Muscle layer of colon (tissue), 2 donors: ENCODE measurements around the gene TLDC2.

Experiments used
- H3K27ac ChIP-seq: one replicate; pipeline ENCODE4 v1.7.0; 2013; ENCODE audit warnings: low read depth, mild to moderate bottlenecking, low read length, moderate library complexity
- H3K27me3 ChIP-seq, 2 donors: one replicate each; pipeline ENCODE4 v1.7.0; 2013; ENCODE audit warnings: low read length in 2 of 2, mild to moderate bottlenecking in 2 of 2; ENCODE audit not compliant: insufficient read depth in 2 of 2, control insufficient read depth in 1 of 2
- H3K36me3 ChIP-seq: one replicate; pipeline ENCODE4 v1.7.0; 2013; ENCODE audit warnings: mild to moderate bottlenecking, low read length; ENCODE audit not compliant: insufficient read depth
- H3K4me1 ChIP-seq: one replicate; pipeline ENCODE4 v1.7.0; 2013; ENCODE audit warnings: mild to moderate bottlenecking, low read length; ENCODE audit not compliant: insufficient read depth
- H3K4me3 ChIP-seq, 2 donors: one replicate each; pipeline ENCODE4 v1.7.0; 2013; ENCODE audit warnings: low read length in 2 of 2, low read depth in 1 of 2, mild to moderate bottlenecking in 1 of 2, moderate library complexity in 1 of 2
- H3K9ac ChIP-seq: one replicate; pipeline ENCODE4 v1.7.0; 2013; ENCODE audit warnings: low read length
- H3K9me3 ChIP-seq: one replicate; pipeline ENCODE4 v1.7.0; 2013; ENCODE audit warnings: mild to moderate bottlenecking, low read length
- donor health status: abdominal sarcoma.
- donor health status: Adenocarcinoma of cecum.

Gene TLDC2

GRCh38 chr20:36876473-36876833 is 515 bp downstream of the TLDC2 start:
- Histone ChIP-seq H3K9ac (no peak overlapping the region), H3K27ac (no peak overlapping the region)

GRCh38 chr20:36878941-36879340 is 3.0 kb downstream of the TLDC2 start:
- Histone ChIP-seq H3K9ac (no peak overlapping the region), H3K36me3 (no peaks in the 10 kb centered on the region), H3K4me3 (no peak overlapping the region), H3K4me1 (no peaks in the 10 kb centered on the region), H3K27me3 (no peaks in the 10 kb centered on the region), H3K9me3 (no peaks in the 10 kb centered on the region), H3K27ac (no peak overlapping the region)

More at GRCh38 chr20:36876473-36876833, 515 bp downstream of the TLDC2 start:
- no peaks in the 10 kb centered on the region for H3K4me1 ChIP-seq
- H3K27me3 ChIP-seq, result no peaks in the 10 kb centered on the region
- no peak overlapping the region for H3K4me3 ChIP-seq
- H3K9me3 ChIP-seq, result no peaks in the 10 kb centered on the region
- H3K36me3 ChIP-seq, result no peaks in the 10 kb centered on the region

- Histone ChIP-seq H3K9me3 (no peaks in the 10 kb centered on the region), H3K4me1 (no peaks in the 10 kb centered on the region), H3K4me3 (no peak overlapping the region), H3K27ac (no peak overlapping the region), H3K9ac (no peak overlapping the region), H3K27me3 (no peaks in the 10 kb centered on the region), H3K36me3 (no peaks in the 10 kb centered on the region)
These were observed 4.9 kb downstream of the TLDC2 start for GRCh38 chr20:36880741-36881250.

- H3K9ac ChIP-seq, result no peak overlapping the region
These were observed 5.4 kb downstream of the TLDC2 start for GRCh38 chr20:36881331-36881730.

GRCh38 chr20:36881888-36882287 is 6.0 kb downstream of the TLDC2 start:
- H3K27me3 ChIP-seq, result no peaks in the 10 kb centered on the region
- no peak overlapping the region for H3K4me3 ChIP-seq
- no peaks in the 10 kb centered on the region for H3K4me1 ChIP-seq
- no peak overlapping the region for H3K9ac ChIP-seq
- no peaks in the 10 kb centered on the region for H3K9me3 ChIP-seq
- no peaks in the 10 kb centered on the region for H3K36me3 ChIP-seq
- no peak overlapping the region for H3K27ac ChIP-seq

More at GRCh38 chr20:36881331-36881730, 5.4 kb downstream of the TLDC2 start:
- Histone ChIP-seq H3K4me1 (no peaks in the 10 kb centered on the region), H3K9me3 (no peaks in the 10 kb centered on the region), H3K27ac (no peak overlapping the region), H3K36me3 (no peaks in the 10 kb centered on the region), H3K4me3 (no peak overlapping the region), H3K27me3 (no peaks in the 10 kb centered on the region)

- H3K4me1 ChIP-seq, result peaks cover 7% of the 10 kb centered on the region
- H3K27me3 ChIP-seq, result no peaks in the 10 kb centered on the region
- no peak overlapping the region for H3K9ac ChIP-seq
- H3K4me3 ChIP-seq, result no peak overlapping the region
- no peaks in the 10 kb centered on the region for H3K36me3 ChIP-seq
- no peak overlapping the region for H3K27ac ChIP-seq
- H3K9me3 ChIP-seq, result no peaks in the 10 kb centered on the region
These were observed 8.1 kb downstream of the TLDC2 start for GRCh38 chr20:36883977-36884535.

- Histone ChIP-seq H3K9me3 (no peaks in the 10 kb centered on the region), H3K4me3 (no peak overlapping the region), H3K9ac (no peak overlapping the region), H3K4me1 (peaks cover 7% of the 10 kb centered on the region), H3K27ac (no peak overlapping the region), H3K27me3 (no peaks in the 10 kb centered on the region), H3K36me3 (no peaks in the 10 kb centered on the region)
These were observed 9.4 kb downstream of the TLDC2 start for GRCh38 chr20:36885356-36885755.

GRCh38 chr20:36886859-36887751 is 11.2 kb downstream of the TLDC2 start:
- Histone ChIP-seq H3K9ac (no peak overlapping the region), H3K9me3 (no peaks in the 10 kb centered on the region), H3K4me1 (peaks cover 7% of the 10 kb centered on the region), H3K4me3 (no peak overlapping the region), H3K27ac (no peak overlapping the region), H3K36me3 (peaks cover 11% of the 10 kb centered on the region), H3K27me3 (no peaks in the 10 kb centered on the region)

GRCh38 chr20:36887752-36888090 is 11.8 kb downstream of the TLDC2 start:
- Histone ChIP-seq H3K36me3 (peaks cover 15% of the 10 kb centered on the region), H3K27ac (no peak overlapping the region), H3K4me3 (no peak overlapping the region), H3K27me3 (no peaks in the 10 kb centered on the region), H3K9me3 (no peaks in the 10 kb centered on the region), H3K9ac (no peak overlapping the region), H3K4me1 (peaks cover 7% of the 10 kb centered on the region)

GRCh38 chr20:36888880-36889516 is 13.1 kb downstream of the TLDC2 start:
- H3K36me3 ChIP-seq, result peaks cover 26% of the 10 kb centered on the region
- H3K27ac ChIP-seq, result no peak overlapping the region
- H3K9me3 ChIP-seq, result no peaks in the 10 kb centered on the region
- H3K9ac ChIP-seq, result no peak overlapping the region
- H3K27me3 ChIP-seq, result no peaks in the 10 kb centered on the region
- H3K4me1 ChIP-seq, result peaks cover 7% of the 10 kb centered on the region
- H3K4me3 ChIP-seq, result no peak overlapping the region

- H3K27ac ChIP-seq, result no peak overlapping the region
- peaks cover 26% of the 10 kb centered on the region for H3K36me3 ChIP-seq
- no peaks in the 10 kb centered on the region for H3K27me3 ChIP-seq
- H3K9ac ChIP-seq, result no peak overlapping the region
- no peak overlapping the region for H3K4me3 ChIP-seq
- peaks cover 7% of the 10 kb centered on the region for H3K4me1 ChIP-seq
- H3K9me3 ChIP-seq, result no peaks in the 10 kb centered on the region
These were observed 14.6 kb downstream of the TLDC2 start for GRCh38 chr20:36890586-36890985.
